Hepatocyte (in vitro differentiated cells): ENCODE measurements around the gene SLC6A17. TPM values are rescaled to one million over a fixed set of nuclear protein-coding genes. Genes with fewer than 3 reads are reported as not detected.

ENCODE experiments used
- DNase-seq: peaks from one replicate; pipeline ENCODE4 v3.0.0-alpha.2; 2016; ENCODE audit warnings: low spot score
- H2AFZ ChIP-seq: fragments of 200-600 bp; sonication (generic); 2 replicates; pipeline ENCODE4 v1.6.0; 2016; ENCODE audit warnings: antibody characterized with exemption, mild to moderate bottlenecking
- H3K27ac ChIP-seq: fragments of 200-600 bp; sonication (generic); 2 replicates; pipeline ENCODE4 v1.5.1; 2016; ENCODE audit warnings: mild to moderate bottlenecking
- H3K27me3 ChIP-seq: fragments of 200-600 bp; sonication (generic); 2 replicates; pipeline ENCODE4 v1.6.1; 2016
- H3K36me3 ChIP-seq: fragments of 200-600 bp; sonication (generic); replicated peaks from 2 replicates; pipeline ENCODE4 v1.5.1; 2016; ENCODE audit warnings: low read depth; ENCODE audit not compliant: insufficient read depth
- H3K4me1 ChIP-seq: fragments of 200-600 bp; sonication (generic); 2 replicates; pipeline ENCODE4 v1.5.1; 2016; ENCODE audit warnings: mild to moderate bottlenecking, moderate library complexity; ENCODE audit not compliant: insufficient read depth
- H3K4me2 ChIP-seq: fragments of 200-600 bp; sonication (generic); 2 replicates; pipeline ENCODE4 v1.6.0; 2016
- H3K4me3 ChIP-seq: fragments of 200-600 bp; sonication (generic); 2 replicates; pipeline ENCODE4 v1.5.1; 2016; ENCODE audit warnings: mild to moderate bottlenecking
- H3K79me2 ChIP-seq: fragments of 200-600 bp; sonication (generic); 2 replicates; pipeline ENCODE4 v1.6.0; 2017; ENCODE audit warnings: mild to moderate bottlenecking
- H3K9me2 ChIP-seq: fragments of 200-600 bp; sonication (generic); replicated peaks from 2 replicates; pipeline ENCODE4 v1.6.0; 2017; ENCODE audit warnings: mild to moderate bottlenecking; ENCODE audit not compliant: insufficient read depth
- H3K9me3 ChIP-seq: fragments of 200-600 bp; sonication (generic); 2 replicates; pipeline ENCODE4 v1.5.1; 2016; ENCODE audit warnings: low read depth, mild to moderate bottlenecking
- H4K20me1 ChIP-seq: fragments of 200-600 bp; sonication (generic); 2 replicates; pipeline ENCODE4 v1.6.0; 2016; ENCODE audit warnings: mild to moderate bottlenecking; ENCODE audit not compliant: insufficient read depth, poor library complexity, severe bottlenecking
- CTCF ChIP-seq: fragments of 200-600 bp; sonication (generic); IDR thresholded peaks from 2 replicates; pipeline ENCODE4 v1.5.1; 2016; ENCODE audit warnings: antibody characterized with exemption, mild to moderate bottlenecking; ENCODE audit not compliant: poor library complexity
- EZH2 ChIP-seq: fragments of 200-600 bp; sonication (generic); IDR thresholded peaks from 2 replicates; pipeline ENCODE4 v1.6.1; 2016; ENCODE audit warnings: antibody characterized with exemption, mild to moderate bottlenecking, borderline replicate concordance
- EZH2phosphoT487 ChIP-seq: fragments of 200-600 bp; sonication (generic); IDR thresholded peaks from one replicate; pipeline ENCODE4 v1.6.1; 2018; ENCODE audit warnings: antibody characterized with exemption, mild to moderate bottlenecking, low read depth, moderate library complexity; ENCODE audit not compliant: unreplicated experiment, severe bottlenecking
- WGBS: methylation state at CpG from one replicate; pipeline ENCODE4 v1.1.6; 2016; ENCODE audit warnings: low lambda C conversion rate; ENCODE audit errors: missing lambda C conversion rate; 5-methylcytosine and 5-hydroxymethylcytosine counted together
- polyA plus RNA-seq: library from polyadenylated mRNA; unstranded; fragments of >200 nt; fragmentation: Nextera tagmentation; extraction: Ambion mirVana; gene quantifications from 2 replicates; pipeline ENCODE4 v1.2.1, GENCODE V29; 2016
- total RNA-seq: library from RNA; depleted of rRNA; stranded (reverse); fragments of >200 nt; gene quantifications from 2 replicates; pipeline ENCODE4 v1.2.3, GENCODE V29; 2014

Gene SLC6A17
- total and polyA plus RNA-seq, 2 experiments from 2014 or later = 0.36 to 0.63 TPM

GRCh38 chr1:110223581-110223980 lies 73.3 kb downstream of the SLC6A17 start:
- DNase-seq = no peak
- TF ChIP-seq EZH2phosphoT487 (no peak), CTCF (no peak), EZH2 (no peak)
- Histone ChIP-seq H2AFZ (no peak overlapping the region), H3K79me2 (no peaks in the 10 kb centered on the region), H3K9me2 (no peaks in the 10 kb centered on the region), H3K27me3 (no peaks in the 10 kb centered on the region), H3K9me3 (no peaks in the 10 kb centered on the region), H3K4me2 (no peak overlapping the region), H3K4me3 (no peak overlapping the region), H3K27ac (no peak overlapping the region), H4K20me1 (no peaks in the 10 kb centered on the region), H3K36me3 (no peaks in the 10 kb centered on the region), H3K4me1 (no peaks in the 10 kb centered on the region)
- 96% methylated on average over 17 of the region's 17 CpGs for WGBS

- H3K9me2 ChIP-seq = no peaks in the 10 kb centered on the region
- no peaks in the 10 kb centered on the region for H3K9me3 ChIP-seq
- no peaks in the 10 kb centered on the region for H3K36me3 ChIP-seq
- no peaks in the 10 kb centered on the region for H3K27me3 ChIP-seq
- no peak overlapping the region for H3K27ac ChIP-seq
- no peak for TF ChIP-seq CTCF
- TF ChIP-seq EZH2 = no peak
- TF ChIP-seq EZH2phosphoT487 = no peak
- H4K20me1 ChIP-seq = no peaks in the 10 kb centered on the region
- WGBS = 79% methylated on average over 8 of the region's 8 CpGs
- H3K79me2 ChIP-seq = no peaks in the 10 kb centered on the region
- no peak overlapping the region for H3K4me3 ChIP-seq
- H2AFZ ChIP-seq = no peak overlapping the region
- H3K4me2 ChIP-seq = no peak overlapping the region
- no peaks in the 10 kb centered on the region for H3K4me1 ChIP-seq
- DNase-seq = no peak
Measured at GRCh38 chr1:110224240-110224995, 74.1 kb downstream of the SLC6A17 start.

GRCh38 chr1:110225212-110225611 lies 74.9 kb downstream of the SLC6A17 start:
- Histone ChIP-seq H3K4me2 (no peak overlapping the region), H3K27ac (no peak overlapping the region), H3K27me3 (no peaks in the 10 kb centered on the region), H2AFZ (no peak overlapping the region), H4K20me1 (no peaks in the 10 kb centered on the region), H3K9me2 (no peaks in the 10 kb centered on the region), H3K79me2 (no peaks in the 10 kb centered on the region), H3K4me1 (no peaks in the 10 kb centered on the region), H3K9me3 (no peaks in the 10 kb centered on the region), H3K36me3 (no peaks in the 10 kb centered on the region), H3K4me3 (no peak overlapping the region)
- no peak for DNase-seq
- WGBS = 60% methylated on average over 7 of the region's 7 CpGs
- no peak for TF ChIP-seq EZH2
- no peak for TF ChIP-seq CTCF
- TF ChIP-seq EZH2phosphoT487 = no peak
